IMR-90 (cell line): ENCODE results near the gene SSBP3.

Experiments
- BHLHE40 ChIP-seq: fragments of 150-350 bp; IDR thresholded peaks from 2 replicates; pipeline ENCODE4 v1.6.1; 2016; ENCODE audit warnings: mild to moderate bottlenecking, low read depth, low read length
- CEBPB ChIP-seq: IDR thresholded peaks from 2 replicates; pipeline ENCODE4 v1.6.1; 2012; ENCODE audit warnings: low read depth, low read length, improper control_type of control experiment
- CHD1 ChIP-seq: IDR thresholded peaks from 2 replicates; pipeline ENCODE4 v1.6.1; 2012; ENCODE audit warnings: low read depth, low read length, improper control_type of control experiment
- POLR2A ChIP-seq: IDR thresholded peaks from 2 replicates; pipeline ENCODE4 v1.6.1; 2012; ENCODE audit warnings: mild to moderate bottlenecking, low read depth, low read length
- RCOR1 ChIP-seq: IDR thresholded peaks from 2 replicates; pipeline ENCODE4 v1.6.1; 2012; ENCODE audit warnings: mild to moderate bottlenecking, low read length, improper control_type of control experiment; ENCODE audit not compliant: insufficient replicate concordance
- RFX5 ChIP-seq: IDR thresholded peaks from 2 replicates; pipeline ENCODE4 v1.8.0; 2012; ENCODE audit warnings: low read depth, mild to moderate bottlenecking, low read length, moderate library complexity
- TF ChIP-seq, protein P1 (sequence below): conservative IDR thresholded peaks from 2 replicates; pipeline ENCODE4 v1.5.1; 2012; ENCODE audit warnings: mild to moderate bottlenecking, low read depth, low read length, improper control_type of control experiment
- TF ChIP-seq, protein P2 (sequence below): fragments of 150-350 bp; IDR thresholded peaks from 2 replicates; pipeline ENCODE4 v1.6.1; 2016; ENCODE audit warnings: low read depth, mild to moderate bottlenecking, low read length, moderate library complexity, borderline replicate concordance

GRCh38 chr1:54176621-54177327, 229.4 kb downstream of the SSBP3 start:
- TF ChIP-seq, protein P1, sequence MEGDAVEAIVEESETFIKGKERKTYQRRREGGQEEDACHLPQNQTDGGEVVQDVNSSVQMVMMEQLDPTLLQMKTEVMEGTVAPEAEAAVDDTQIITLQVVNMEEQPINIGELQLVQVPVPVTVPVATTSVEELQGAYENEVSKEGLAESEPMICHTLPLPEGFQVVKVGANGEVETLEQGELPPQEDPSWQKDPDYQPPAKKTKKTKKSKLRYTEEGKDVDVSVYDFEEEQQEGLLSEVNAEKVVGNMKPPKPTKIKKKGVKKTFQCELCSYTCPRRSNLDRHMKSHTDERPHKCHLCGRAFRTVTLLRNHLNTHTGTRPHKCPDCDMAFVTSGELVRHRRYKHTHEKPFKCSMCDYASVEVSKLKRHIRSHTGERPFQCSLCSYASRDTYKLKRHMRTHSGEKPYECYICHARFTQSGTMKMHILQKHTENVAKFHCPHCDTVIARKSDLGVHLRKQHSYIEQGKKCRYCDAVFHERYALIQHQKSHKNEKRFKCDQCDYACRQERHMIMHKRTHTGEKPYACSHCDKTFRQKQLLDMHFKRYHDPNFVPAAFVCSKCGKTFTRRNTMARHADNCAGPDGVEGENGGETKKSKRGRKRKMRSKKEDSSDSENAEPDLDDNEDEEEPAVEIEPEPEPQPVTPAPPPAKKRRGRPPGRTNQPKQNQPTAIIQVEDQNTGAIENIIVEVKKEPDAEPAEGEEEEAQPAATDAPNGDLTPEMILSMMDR = no peak
- TF ChIP-seq, protein P2, sequence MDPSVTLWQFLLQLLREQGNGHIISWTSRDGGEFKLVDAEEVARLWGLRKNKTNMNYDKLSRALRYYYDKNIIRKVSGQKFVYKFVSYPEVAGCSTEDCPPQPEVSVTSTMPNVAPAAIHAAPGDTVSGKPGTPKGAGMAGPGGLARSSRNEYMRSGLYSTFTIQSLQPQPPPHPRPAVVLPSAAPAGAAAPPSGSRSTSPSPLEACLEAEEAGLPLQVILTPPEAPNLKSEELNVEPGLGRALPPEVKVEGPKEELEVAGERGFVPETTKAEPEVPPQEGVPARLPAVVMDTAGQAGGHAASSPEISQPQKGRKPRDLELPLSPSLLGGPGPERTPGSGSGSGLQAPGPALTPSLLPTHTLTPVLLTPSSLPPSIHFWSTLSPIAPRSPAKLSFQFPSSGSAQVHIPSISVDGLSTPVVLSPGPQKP = no peak
- TF ChIP-seq RFX5 (no peak), CHD1 (no peak), CEBPB (no peak), POLR2A (no peak), BHLHE40 (no peak), RCOR1 (no peak)
